NCI-H128 (cell line): ENCODE data around the gene SCUBE1.
"Not testable (repeated sequence)": the region's sequence is repeated elsewhere in the genome, so short reads cannot be mapped to it uniquely, and the experiment has no call there.

Experiments used
- DNase-seq: peaks from one replicate; lab custom pipeline; 2025; ENCODE audit not compliant: unreplicated experiment; lab: John Stamatoyannopoulos, UW

SCUBE1 gene

GRCh38 chr22:43360576-43360975, 17.4 kb upstream of the SCUBE1 start:
- DNase-seq, result no peak

GRCh38 chr22:43356881-43357280, 13.7 kb upstream of the SCUBE1 start:
- DNase-seq, result no peak

- DNase-seq, result not testable (repeated sequence)
Measured at GRCh38 chr22:43355688-43356087, 12.5 kb upstream of the SCUBE1 start.

- no peak for DNase-seq
Measured at GRCh38 chr22:43351966-43352345, 8.8 kb upstream of the SCUBE1 start.

- DNase-seq, result no peak
Measured at GRCh38 chr22:43349636-43350035, 6.5 kb upstream of the SCUBE1 start.

- DNase-seq, result no peak
Measured at GRCh38 chr22:43346521-43346929, 3.4 kb upstream of the SCUBE1 start.

- no peak for DNase-seq
Measured at GRCh38 chr22:43345761-43346301, 2.7 kb upstream of the SCUBE1 start.

GRCh38 chr22:43345356-43345755, 2.2 kb upstream of the SCUBE1 start:
- no peak for DNase-seq

GRCh38 chr22:43344520-43344787, 1.3 kb upstream of the SCUBE1 start:
- DNase-seq, result no peak

GRCh38 chr22:43343670-43344519, 723 bp upstream of the SCUBE1 start:
- no peak for DNase-seq

- DNase-seq, result no peak
Measured at GRCh38 chr22:43342347-43343261, 568 bp downstream of the SCUBE1 start.

- no peak for DNase-seq
Measured at GRCh38 chr22:43341565-43341964, 1.6 kb downstream of the SCUBE1 start.

- no peak for DNase-seq
Measured at GRCh38 chr22:43338766-43339345, 4.3 kb downstream of the SCUBE1 start.

GRCh38 chr22:43337946-43338345, 5.2 kb downstream of the SCUBE1 start:
- no peak for DNase-seq

- DNase-seq, result no peak
Measured at GRCh38 chr22:43337385-43337784, 5.8 kb downstream of the SCUBE1 start.

- no peak for DNase-seq
Measured at GRCh38 chr22:43334378-43334777, 8.8 kb downstream of the SCUBE1 start.

GRCh38 chr22:43333978-43334377, 9.2 kb downstream of the SCUBE1 start:
- DNase-seq, result no peak

- DNase-seq, result no peak
Measured at GRCh38 chr22:43333156-43333555, 10.0 kb downstream of the SCUBE1 start.

GRCh38 chr22:43331698-43332097, 11.5 kb downstream of the SCUBE1 start:
- DNase-seq, result no peak

- no peak for DNase-seq
Measured at GRCh38 chr22:43331069-43331451, 12.1 kb downstream of the SCUBE1 start.

GRCh38 chr22:43330178-43331068, 12.7 kb downstream of the SCUBE1 start:
- no peak for DNase-seq
